GM12873 (cell line): ENCODE results near the gene PTPRT.

ENCODE experiments used
- CTCF ChIP-seq: IDR thresholded peaks from 2 replicates; pipeline ENCODE4 v1.5.1; 2012; ENCODE audit warnings: low read depth, mild to moderate bottlenecking, moderate library complexity, low read length, control low read depth; ENCODE audit not compliant: insufficient read depth; ENCODE audit errors: missing control alignments

Gene PTPRT

GRCh38 chr20:42749556-42749955 is 440.1 kb downstream of the PTPRT start:
- TF ChIP-seq CTCF: no peak

GRCh38 chr20:42747765-42748411 is 441.8 kb downstream of the PTPRT start:
- no peak for TF ChIP-seq CTCF

GRCh38 chr20:42744756-42745465 is 444.8 kb downstream of the PTPRT start:
- no peak for TF ChIP-seq CTCF

GRCh38 chr20:42742926-42743325 is 446.8 kb downstream of the PTPRT start:
- TF ChIP-seq CTCF: no peak

GRCh38 chr20:42741906-42742305 is 447.8 kb downstream of the PTPRT start:
- TF ChIP-seq CTCF: no peak

- TF ChIP-seq CTCF: no peak
These were observed 449.4 kb downstream of the PTPRT start for GRCh38 chr20:42740226-42740870.

- no peak for TF ChIP-seq CTCF
These were observed 450.0 kb downstream of the PTPRT start for GRCh38 chr20:42739683-42740082.
